Progenitor cell of endocrine pancreas (in vitro differentiated cells): ENCODE data around the gene HCN4. TPM values are rescaled to one million over a fixed set of nuclear protein-coding genes. Genes with fewer than 3 reads are reported as not detected.
A peak's percentile ranks its signal among the peaks of the same experiment; 100 is the strongest.

Experiments
- DNase-seq: peaks from one replicate; pipeline ENCODE4 v3.0.0; 2021; ENCODE audit warnings: low spot score; ENCODE audit not compliant: unreplicated experiment
- H3K27ac Mint-ChIP-seq: 2 replicates; pipeline ENCODE4 v1.8.0; 2021; ENCODE audit warnings: mild to moderate bottlenecking, moderate library complexity, mixed read lengths
- H3K27me3 Mint-ChIP-seq: 2 replicates; pipeline ENCODE4 v1.8.0; 2021; ENCODE audit warnings: mixed read lengths
- H3K36me3 Mint-ChIP-seq: 2 replicates; pipeline ENCODE4 v1.8.0; 2022; ENCODE audit warnings: mixed read lengths; ENCODE audit not compliant: insufficient read depth
- H3K4me1 Mint-ChIP-seq: 2 replicates; pipeline ENCODE4 v1.8.0; 2021; ENCODE audit warnings: low read depth, mixed read lengths
- H3K4me3 Mint-ChIP-seq: 2 replicates; pipeline ENCODE4 v1.8.0; 2021; ENCODE audit warnings: low read depth, mild to moderate bottlenecking, moderate library complexity, mixed read lengths
- H3K9me3 Mint-ChIP-seq: 2 replicates; pipeline ENCODE4 v1.8.0; 2021; ENCODE audit warnings: low read depth, mixed read lengths
- CTCF ChIP-seq: fragments of 200-600 bp; sonication (generic); IDR thresholded peaks from one replicate; pipeline ENCODE4 v1.5.0; 2021; ENCODE audit warnings: antibody characterized with exemption, mild to moderate bottlenecking; ENCODE audit not compliant: unreplicated experiment
- total RNA-seq: library from RNA; stranded (reverse); gene quantifications from 2 replicates; pipeline ENCODE4 v1.2.1, GENCODE V29; 2021

HCN4 gene
- total RNA-seq, 1 donor from 2014 or later, result 4.9 TPM

GRCh38 chr15:73378089-73378488, 9.3 kb upstream of the HCN4 start:
- H3K4me1 Mint-ChIP-seq, result no peaks in the 10 kb centered on the region
- no peak for DNase-seq
- H3K36me3 Mint-ChIP-seq, result no peaks in the 10 kb centered on the region
- no peak overlapping the region for H3K4me3 Mint-ChIP-seq
- no peak for TF ChIP-seq CTCF
- peaks cover 34% of the 10 kb centered on the region for H3K27me3 Mint-ChIP-seq
- peak overlapping the region; percentile 51 for H3K27ac Mint-ChIP-seq
- H3K9me3 Mint-ChIP-seq, result peaks cover 4% of the 10 kb centered on the region

GRCh38 chr15:73375755-73376305, 7.1 kb upstream of the HCN4 start:
- Mint-ChIP-seq H3K36me3 (no peaks in the 10 kb centered on the region), H3K27me3 (peaks cover 51% of the 10 kb centered on the region), H3K9me3 (no peaks in the 10 kb centered on the region), H3K4me3 (no peak overlapping the region), H3K4me1 (no peaks in the 10 kb centered on the region), H3K27ac (no peak overlapping the region)
- no peak for DNase-seq
- no peak for TF ChIP-seq CTCF

GRCh38 chr15:73375012-73375411, 6.3 kb upstream of the HCN4 start:
- Mint-ChIP-seq H3K9me3 (no peaks in the 10 kb centered on the region), H3K27ac (no peak overlapping the region), H3K4me1 (no peaks in the 10 kb centered on the region), H3K4me3 (no peak overlapping the region), H3K27me3 (peaks cover 59% of the 10 kb centered on the region), H3K36me3 (no peaks in the 10 kb centered on the region)
- DNase-seq, result no peak
- no peak for TF ChIP-seq CTCF

- Mint-ChIP-seq H3K36me3 (no peaks in the 10 kb centered on the region), H3K4me1 (no peaks in the 10 kb centered on the region), H3K4me3 (no peak overlapping the region), H3K27ac (no peak overlapping the region), H3K9me3 (no peaks in the 10 kb centered on the region), H3K27me3 (peaks cover 60% of the 10 kb centered on the region)
- TF ChIP-seq CTCF, result no peak
- no peak for DNase-seq
Measured at GRCh38 chr15:73374604-73375003, 5.8 kb upstream of the HCN4 start.

- Mint-ChIP-seq H3K27ac (no peak overlapping the region), H3K27me3 (peaks cover 67% of the 10 kb centered on the region), H3K36me3 (no peaks in the 10 kb centered on the region), H3K4me1 (no peaks in the 10 kb centered on the region), H3K9me3 (no peaks in the 10 kb centered on the region), H3K4me3 (no peak overlapping the region)
- no peak for DNase-seq
- TF ChIP-seq CTCF, result no peak
Measured at GRCh38 chr15:73373221-73373620, 4.5 kb upstream of the HCN4 start.
